ENCODE data around the gene LYRM4. TPM values are rescaled to one million over a fixed set of nuclear protein-coding genes. Genes with fewer than 3 reads are reported as not detected.
A peak's percentile ranks its signal among the peaks of the same experiment; 100 is the strongest.

Gene LYRM4
- total and polyA plus RNA-seq, 2 experiments from 2014 or later: 51.0 to 62.0 TPM

DNA sequence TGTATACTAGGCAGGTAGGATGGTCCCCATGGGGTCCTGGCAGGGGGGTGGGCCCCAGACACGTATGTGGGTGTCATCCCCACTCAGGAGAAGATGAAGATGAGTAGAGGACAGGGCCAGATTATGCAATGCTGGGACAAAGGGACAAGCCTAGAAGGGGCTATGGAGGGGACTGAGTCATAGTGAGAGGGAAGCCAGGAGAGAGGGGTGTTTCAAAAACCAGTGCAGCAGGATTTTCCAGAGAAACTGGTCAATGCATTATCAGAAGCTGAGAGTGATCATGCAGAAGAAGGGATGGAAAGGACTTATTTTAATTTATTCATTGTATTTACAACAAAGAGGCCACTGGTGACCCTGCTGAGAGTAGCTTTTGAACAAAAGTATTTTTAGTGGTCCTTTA, 101.6 kb downstream of the LYRM4 start:
- no peaks in the 10 kb centered on the region for H3K27me3 ChIP-seq (ENCODE audit: insufficient read depth)
- H3K4me3 ChIP-seq: no peak overlapping the region
- H3K9me2 ChIP-seq (ENCODE audit: insufficient read depth): no peaks in the 10 kb centered on the region
- no peak overlapping the region for H3K4me3 Mint-ChIP-seq
- H3K36me3 Mint-ChIP-seq (ENCODE audit: low read depth): no peaks in the 10 kb centered on the region
- H3K27ac Mint-ChIP-seq: peak overlapping the region; percentile 84
- no peaks in the 10 kb centered on the region for H3K4me1 ChIP-seq (ENCODE audit: insufficient read depth)
- no peaks in the 10 kb centered on the region for H3F3A ChIP-seq (replicated peaks; ENCODE audit: low read depth)
- peaks cover 3% of the 10 kb centered on the region for H3K27me3 Mint-ChIP-seq (ENCODE audit: insufficient read depth, low read depth, poor library complexity)
- no peaks in the 10 kb centered on the region for H3K79me2 ChIP-seq (replicated peaks; ENCODE audit: insufficient read depth)
- H3K4me1 Mint-ChIP-seq: peaks cover 14% of the 10 kb centered on the region
- H3K4me2 ChIP-seq: no peak overlapping the region
- TF ChIP-seq EZH2 (IDR thresholded peaks at IDR 0.05; ENCODE audit: low read depth, unreplicated experiment) (no peak), NANOG (IDR thresholded peaks at IDR 0.05; ENCODE audit: borderline replicate concordance) (no peak), CREB1 (CRISPR knock-in tag; IDR thresholded peaks at IDR 0.05; ENCODE audit: low read depth) (no peak), ZNF331 (CRISPR knock-in tag; IDR thresholded peaks at IDR 0.05; ENCODE audit: low read depth) (no peak), POLR2AphosphoS5 (IDR thresholded peaks at IDR 0.05; ENCODE audit: low read depth) (no peak), ZNF114 (CRISPR knock-in tag; IDR thresholded peaks at IDR 0.05) (no peak)
- TF ChIP-seq, protein P1, sequence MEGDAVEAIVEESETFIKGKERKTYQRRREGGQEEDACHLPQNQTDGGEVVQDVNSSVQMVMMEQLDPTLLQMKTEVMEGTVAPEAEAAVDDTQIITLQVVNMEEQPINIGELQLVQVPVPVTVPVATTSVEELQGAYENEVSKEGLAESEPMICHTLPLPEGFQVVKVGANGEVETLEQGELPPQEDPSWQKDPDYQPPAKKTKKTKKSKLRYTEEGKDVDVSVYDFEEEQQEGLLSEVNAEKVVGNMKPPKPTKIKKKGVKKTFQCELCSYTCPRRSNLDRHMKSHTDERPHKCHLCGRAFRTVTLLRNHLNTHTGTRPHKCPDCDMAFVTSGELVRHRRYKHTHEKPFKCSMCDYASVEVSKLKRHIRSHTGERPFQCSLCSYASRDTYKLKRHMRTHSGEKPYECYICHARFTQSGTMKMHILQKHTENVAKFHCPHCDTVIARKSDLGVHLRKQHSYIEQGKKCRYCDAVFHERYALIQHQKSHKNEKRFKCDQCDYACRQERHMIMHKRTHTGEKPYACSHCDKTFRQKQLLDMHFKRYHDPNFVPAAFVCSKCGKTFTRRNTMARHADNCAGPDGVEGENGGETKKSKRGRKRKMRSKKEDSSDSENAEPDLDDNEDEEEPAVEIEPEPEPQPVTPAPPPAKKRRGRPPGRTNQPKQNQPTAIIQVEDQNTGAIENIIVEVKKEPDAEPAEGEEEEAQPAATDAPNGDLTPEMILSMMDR (conservative IDR thresholded peaks at IDR 0.05; ENCODE audit: low read depth in 2 of 2): no peak
- TF ChIP-seq, protein P2, sequence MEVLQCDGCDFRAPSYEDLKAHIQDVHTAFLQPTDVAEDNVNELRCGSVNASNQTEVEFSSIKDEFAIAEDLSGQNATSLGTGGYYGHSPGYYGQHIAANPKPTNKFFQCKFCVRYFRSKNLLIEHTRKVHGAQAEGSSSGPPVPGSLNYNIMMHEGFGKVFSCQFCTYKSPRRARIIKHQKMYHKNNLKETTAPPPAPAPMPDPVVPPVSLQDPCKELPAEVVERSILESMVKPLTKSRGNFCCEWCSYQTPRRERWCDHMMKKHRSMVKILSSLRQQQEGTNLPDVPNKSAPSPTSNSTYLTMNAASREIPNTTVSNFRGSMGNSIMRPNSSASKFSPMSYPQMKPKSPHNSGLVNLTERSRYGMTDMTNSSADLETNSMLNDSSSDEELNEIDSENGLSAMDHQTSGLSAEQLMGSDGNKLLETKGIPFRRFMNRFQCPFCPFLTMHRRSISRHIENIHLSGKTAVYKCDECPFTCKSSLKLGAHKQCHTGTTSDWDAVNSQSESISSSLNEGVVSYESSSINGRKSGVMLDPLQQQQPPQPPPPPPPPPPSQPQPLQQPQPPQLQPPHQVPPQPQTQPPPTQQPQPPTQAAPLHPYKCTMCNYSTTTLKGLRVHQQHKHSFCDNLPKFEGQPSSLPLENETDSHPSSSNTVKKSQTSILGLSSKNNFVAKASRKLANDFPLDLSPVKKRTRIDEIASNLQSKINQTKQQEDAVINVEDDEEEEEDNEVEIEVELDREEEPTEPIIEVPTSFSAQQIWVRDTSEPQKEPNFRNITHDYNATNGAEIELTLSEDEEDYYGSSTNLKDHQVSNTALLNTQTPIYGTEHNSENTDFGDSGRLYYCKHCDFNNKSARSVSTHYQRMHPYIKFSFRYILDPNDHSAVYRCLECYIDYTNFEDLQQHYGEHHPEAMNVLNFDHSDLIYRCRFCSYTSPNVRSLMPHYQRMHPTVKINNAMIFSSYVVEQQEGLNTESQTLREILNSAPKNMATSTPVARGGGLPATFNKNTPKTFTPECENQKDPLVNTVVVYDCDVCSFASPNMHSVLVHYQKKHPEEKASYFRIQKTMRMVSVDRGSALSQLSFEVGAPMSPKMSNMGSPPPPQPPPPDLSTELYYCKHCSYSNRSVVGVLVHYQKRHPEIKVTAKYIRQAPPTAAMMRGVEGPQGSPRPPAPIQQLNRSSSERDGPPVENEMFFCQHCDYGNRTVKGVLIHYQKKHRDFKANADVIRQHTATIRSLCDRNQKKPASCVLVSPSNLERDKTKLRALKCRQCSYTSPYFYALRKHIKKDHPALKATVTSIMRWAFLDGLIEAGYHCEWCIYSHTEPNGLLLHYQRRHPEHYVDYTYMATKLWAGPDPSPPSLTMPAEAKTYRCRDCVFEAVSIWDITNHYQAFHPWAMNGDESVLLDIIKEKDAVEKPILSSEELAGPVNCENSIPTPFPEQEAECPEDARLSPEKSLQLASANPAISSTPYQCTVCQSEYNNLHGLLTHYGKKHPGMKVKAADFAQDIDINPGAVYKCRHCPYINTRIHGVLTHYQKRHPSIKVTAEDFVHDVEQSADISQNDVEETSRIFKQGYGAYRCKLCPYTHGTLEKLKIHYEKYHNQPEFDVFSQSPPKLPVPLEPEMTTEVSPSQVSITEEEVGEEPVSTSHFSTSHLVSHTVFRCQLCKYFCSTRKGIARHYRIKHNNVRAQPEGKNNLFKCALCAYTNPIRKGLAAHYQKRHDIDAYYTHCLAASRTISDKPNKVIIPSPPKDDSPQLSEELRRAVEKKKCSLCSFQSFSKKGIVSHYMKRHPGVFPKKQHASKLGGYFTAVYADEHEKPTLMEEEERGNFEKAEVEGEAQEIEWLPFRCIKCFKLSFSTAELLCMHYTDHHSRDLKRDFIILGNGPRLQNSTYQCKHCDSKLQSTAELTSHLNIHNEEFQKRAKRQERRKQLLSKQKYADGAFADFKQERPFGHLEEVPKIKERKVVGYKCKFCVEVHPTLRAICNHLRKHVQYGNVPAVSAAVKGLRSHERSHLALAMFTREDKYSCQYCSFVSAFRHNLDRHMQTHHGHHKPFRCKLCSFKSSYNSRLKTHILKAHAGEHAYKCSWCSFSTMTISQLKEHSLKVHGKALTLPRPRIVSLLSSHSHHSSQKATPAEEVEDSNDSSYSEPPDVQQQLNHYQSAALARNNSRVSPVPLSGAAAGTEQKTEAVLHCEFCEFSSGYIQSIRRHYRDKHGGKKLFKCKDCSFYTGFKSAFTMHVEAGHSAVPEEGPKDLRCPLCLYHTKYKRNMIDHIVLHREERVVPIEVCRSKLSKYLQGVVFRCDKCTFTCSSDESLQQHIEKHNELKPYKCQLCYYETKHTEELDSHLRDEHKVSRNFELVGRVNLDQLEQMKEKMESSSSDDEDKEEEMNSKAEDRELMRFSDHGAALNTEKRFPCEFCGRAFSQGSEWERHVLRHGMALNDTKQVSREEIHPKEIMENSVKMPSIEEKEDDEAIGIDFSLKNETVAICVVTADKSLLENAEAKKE (CRISPR knock-in tag; IDR thresholded peaks at IDR 0.05): no peak
- TF ChIP-seq, protein P3, sequence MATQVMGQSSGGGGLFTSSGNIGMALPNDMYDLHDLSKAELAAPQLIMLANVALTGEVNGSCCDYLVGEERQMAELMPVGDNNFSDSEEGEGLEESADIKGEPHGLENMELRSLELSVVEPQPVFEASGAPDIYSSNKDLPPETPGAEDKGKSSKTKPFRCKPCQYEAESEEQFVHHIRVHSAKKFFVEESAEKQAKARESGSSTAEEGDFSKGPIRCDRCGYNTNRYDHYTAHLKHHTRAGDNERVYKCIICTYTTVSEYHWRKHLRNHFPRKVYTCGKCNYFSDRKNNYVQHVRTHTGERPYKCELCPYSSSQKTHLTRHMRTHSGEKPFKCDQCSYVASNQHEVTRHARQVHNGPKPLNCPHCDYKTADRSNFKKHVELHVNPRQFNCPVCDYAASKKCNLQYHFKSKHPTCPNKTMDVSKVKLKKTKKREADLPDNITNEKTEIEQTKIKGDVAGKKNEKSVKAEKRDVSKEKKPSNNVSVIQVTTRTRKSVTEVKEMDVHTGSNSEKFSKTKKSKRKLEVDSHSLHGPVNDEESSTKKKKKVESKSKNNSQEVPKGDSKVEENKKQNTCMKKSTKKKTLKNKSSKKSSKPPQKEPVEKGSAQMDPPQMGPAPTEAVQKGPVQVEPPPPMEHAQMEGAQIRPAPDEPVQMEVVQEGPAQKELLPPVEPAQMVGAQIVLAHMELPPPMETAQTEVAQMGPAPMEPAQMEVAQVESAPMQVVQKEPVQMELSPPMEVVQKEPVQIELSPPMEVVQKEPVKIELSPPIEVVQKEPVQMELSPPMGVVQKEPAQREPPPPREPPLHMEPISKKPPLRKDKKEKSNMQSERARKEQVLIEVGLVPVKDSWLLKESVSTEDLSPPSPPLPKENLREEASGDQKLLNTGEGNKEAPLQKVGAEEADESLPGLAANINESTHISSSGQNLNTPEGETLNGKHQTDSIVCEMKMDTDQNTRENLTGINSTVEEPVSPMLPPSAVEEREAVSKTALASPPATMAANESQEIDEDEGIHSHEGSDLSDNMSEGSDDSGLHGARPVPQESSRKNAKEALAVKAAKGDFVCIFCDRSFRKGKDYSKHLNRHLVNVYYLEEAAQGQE (IDR thresholded peaks at IDR 0.05; ENCODE audit: unreplicated experiment): no peak
- TF ChIP-seq, protein P4, sequence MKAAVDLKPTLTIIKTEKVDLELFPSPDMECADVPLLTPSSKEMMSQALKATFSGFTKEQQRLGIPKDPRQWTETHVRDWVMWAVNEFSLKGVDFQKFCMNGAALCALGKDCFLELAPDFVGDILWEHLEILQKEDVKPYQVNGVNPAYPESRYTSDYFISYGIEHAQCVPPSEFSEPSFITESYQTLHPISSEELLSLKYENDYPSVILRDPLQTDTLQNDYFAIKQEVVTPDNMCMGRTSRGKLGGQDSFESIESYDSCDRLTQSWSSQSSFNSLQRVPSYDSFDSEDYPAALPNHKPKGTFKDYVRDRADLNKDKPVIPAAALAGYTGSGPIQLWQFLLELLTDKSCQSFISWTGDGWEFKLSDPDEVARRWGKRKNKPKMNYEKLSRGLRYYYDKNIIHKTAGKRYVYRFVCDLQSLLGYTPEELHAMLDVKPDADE (IDR thresholded peaks at IDR 0.05): no peak
- H3K27ac ChIP-seq (ENCODE audit: low read depth): no peak overlapping the region
- no peak for ATAC-seq
- no peaks in the 10 kb centered on the region for H3K9me3 Mint-ChIP-seq
- no peak overlapping the region for H2AFZ ChIP-seq
- H4K20me1 ChIP-seq (replicated peaks; ENCODE audit: insufficient read depth): peaks cover 19% of the 10 kb centered on the region; the same call in 1 of the 2 replicates
- no peak for DNase-seq (ENCODE audit: low spot score)
- no peaks in the 10 kb centered on the region for H3K36me3 ChIP-seq (ENCODE audit: insufficient read depth)
